Forelimb muscle (tissue), 1 donor: ENCODE measurements around the gene FSTL4. TPM values are rescaled to one million over a fixed set of nuclear protein-coding genes. Genes with fewer than 3 reads are reported as not detected.

Experiments used
- DNase-seq: peaks from one replicate; pipeline ENCODE4 v3.0.0-alpha.2; 2013; ENCODE audit warnings: low read depth
- polyA plus RNA-seq: library from polyadenylated mRNA; unstranded; fragments of 120-200 nt; gene quantifications from one replicate; pipeline ENCODE4 v1.2.1, GENCODE V29; 2013; ENCODE audit not compliant: insufficient read length

Gene FSTL4
- 3.6 TPM for polyA plus RNA-seq

- DNase-seq, result no peak
These were observed at the start of gene FSTL4 for GRCh38 chr5:133612249-133612860. TSS of gene FSTL4 (minus strand) at chr5:133612541.

GRCh38 chr5:133661389-133661788 is 49.0 kb upstream of the FSTL4 start:
- DNase-seq, result no peak

- DNase-seq, result no peak
These were observed 46.0 kb upstream of the FSTL4 start for GRCh38 chr5:133658327-133658726.

GRCh38 chr5:133657036-133657435 is 44.7 kb upstream of the FSTL4 start:
- DNase-seq, result no peak

- DNase-seq, result no peak
These were observed 43.6 kb upstream of the FSTL4 start for GRCh38 chr5:133655966-133656365.

- DNase-seq, result no peak
These were observed 41.4 kb upstream of the FSTL4 start for GRCh38 chr5:133653760-133654049.

- no peak for DNase-seq
These were observed 40.8 kb upstream of the FSTL4 start for GRCh38 chr5:133652951-133653759.

- no peak for DNase-seq
These were observed 31.9 kb upstream of the FSTL4 start for GRCh38 chr5:133644000-133644865.

GRCh38 chr5:133643365-133643764 is 31.0 kb upstream of the FSTL4 start:
- no peak for DNase-seq

- DNase-seq, result no peak
These were observed 29.9 kb upstream of the FSTL4 start for GRCh38 chr5:133642153-133642722.

- no peak for DNase-seq
These were observed 29.3 kb upstream of the FSTL4 start for GRCh38 chr5:133641683-133642082.

GRCh38 chr5:133639850-133640528 is 27.6 kb upstream of the FSTL4 start:
- no peak for DNase-seq

- no peak for DNase-seq
These were observed 26.1 kb upstream of the FSTL4 start for GRCh38 chr5:133638436-133638835.

GRCh38 chr5:133637206-133637605 is 24.9 kb upstream of the FSTL4 start:
- no peak for DNase-seq

- DNase-seq, result no peak
These were observed 22.7 kb upstream of the FSTL4 start for GRCh38 chr5:133635051-133635450.

- DNase-seq, result no peak
These were observed 14.8 kb upstream of the FSTL4 start for GRCh38 chr5:133627180-133627579.

- no peak for DNase-seq
These were observed 12.0 kb upstream of the FSTL4 start for GRCh38 chr5:133624316-133624715.

- DNase-seq, result no peak
These were observed 5.8 kb upstream of the FSTL4 start for GRCh38 chr5:133618141-133618540.

- DNase-seq, result no peak
These were observed 1.4 kb upstream of the FSTL4 start for GRCh38 chr5:133613743-133614142.

- no peak for DNase-seq
These were observed 843 bp upstream of the FSTL4 start for GRCh38 chr5:133613184-133613583.

- no peak for DNase-seq
These were observed 738 bp downstream of the FSTL4 start for GRCh38 chr5:133611357-133612248.
